ENCODE data around the gene LSM2. TPM values are rescaled to one million over a fixed set of nuclear protein-coding genes. Genes with fewer than 3 reads are reported as not detected.

The LSM2 gene
- total and polyA plus RNA-seq, 9 of the 15 experiments (the other 6 are each of a cell fraction or from before 2014, with no cell fraction given): 154 to 407 (median 223) TPM

- TF ChIP-seq BDP1 (IDR thresholded peaks at IDR 0.05; ENCODE audit: insufficient read depth, insufficient read length) (no peak), XRCC3 (IDR thresholded peaks at IDR 0.05) (no peak), ZNF76 (CRISPR knock-in tag; IDR thresholded peaks at IDR 0.05; ENCODE audit: borderline replicate concordance) (peak; percentile 83; the same call in 1 of the 2 replicates), THAP7 (CRISPR knock-in tag; IDR thresholded peaks at IDR 0.05) (peak; percentile 87), MECOM (CRISPR knock-in tag; IDR thresholded peaks at IDR 0.05) (peak; percentile 87), ZKSCAN1 (IDR thresholded peaks at IDR 0.05; ENCODE audit: low read depth, low read length) (no peak), SNRNP70 (optimal IDR thresholded peaks at IDR 0.05; ENCODE audit: low read depth, low read length) (no peak), RFX1 (IDR thresholded peaks at IDR 0.05) (no peak), KAT7 (CRISPR knock-in tag; IDR thresholded peaks at IDR 0.05; ENCODE audit: borderline replicate concordance) (peak; percentile 99), CEBPZ (IDR thresholded peaks at IDR 0.05; ENCODE audit: borderline replicate concordance, low read depth, low read length) (no peak), ZFP1 (CRISPR knock-in tag; IDR thresholded peaks at IDR 0.05) (peak; percentile 73; the same call in 1 of the 2 replicates), RB1 (IDR thresholded peaks at IDR 0.05; ENCODE audit: low read depth) (peak; percentile 89)
These were observed 8.5 kb upstream of the LSM2 start, which contains the start of the genes HSPA1A and HSPA1L (continued) for GRCh38 chr6:31815025-31815838.
